H9 (cell line): ENCODE results near the gene STMN1. TPM values are rescaled to one million over a fixed set of nuclear protein-coding genes. Genes with fewer than 3 reads are reported as not detected.

Experiments
- DNase-seq: peaks from one replicate; pipeline ENCODE4 v3.0.0-alpha.2; 2017
- H2AFZ ChIP-seq: one replicate; pipeline ENCODE4 v1.6.1; 2013; ENCODE audit warnings: mild to moderate bottlenecking, low read length, control low read depth, moderate library complexity
- H2AK5ac ChIP-seq: 2 replicates; pipeline ENCODE4 v1.6.1; 2013; ENCODE audit warnings: low read length, control low read depth, mixed read lengths; ENCODE audit not compliant: insufficient read length
- H2BK120ac ChIP-seq: one replicate; pipeline ENCODE4 v1.6.1; 2013; ENCODE audit warnings: low read depth, mild to moderate bottlenecking, low read length, control low read depth, inconsistent platforms; ENCODE audit not compliant: poor library complexity, severe bottlenecking
- H2BK12ac ChIP-seq: 2 replicates; pipeline ENCODE4 v1.6.1; 2013; ENCODE audit warnings: low read length, control low read depth, mixed read lengths, low read depth; ENCODE audit not compliant: insufficient read length
- H2BK15ac ChIP-seq: 2 replicates; pipeline ENCODE4 v1.6.1; 2013; ENCODE audit warnings: low read depth, low read length, control low read depth
- H2BK20ac ChIP-seq: one replicate; pipeline ENCODE4 v1.6.1; 2013; ENCODE audit warnings: low read depth, mild to moderate bottlenecking, low read length, control low read depth, inconsistent platforms; ENCODE audit not compliant: poor library complexity, severe bottlenecking
- H2BK5ac ChIP-seq: 2 replicates; pipeline ENCODE4 v1.6.1; 2013; ENCODE audit warnings: low read length, control low read depth, mixed read lengths; ENCODE audit not compliant: insufficient read length
- H3K14ac ChIP-seq: 2 replicates; pipeline ENCODE4 v1.6.1; 2013; ENCODE audit warnings: low read length, control low read depth; ENCODE audit not compliant: insufficient read depth
- H3K18ac ChIP-seq: 2 replicates; pipeline ENCODE4 v1.6.1; 2013; ENCODE audit warnings: low read depth, mild to moderate bottlenecking, mixed read lengths, low read length, control low read depth; ENCODE audit not compliant: insufficient read length
- H3K23ac ChIP-seq: 2 replicates; pipeline ENCODE4 v1.6.1; 2013; ENCODE audit warnings: low read length, control low read depth, mixed read lengths, low read depth; ENCODE audit not compliant: insufficient read length
- H3K23me2 ChIP-seq: 2 replicates; pipeline ENCODE4 v1.6.1; 2013; ENCODE audit warnings: low read depth, mild to moderate bottlenecking, mixed read lengths, low read length, control low read depth; ENCODE audit not compliant: insufficient read length, poor library complexity, severe bottlenecking
- H3K27ac ChIP-seq: 2 replicates; pipeline ENCODE4 v1.5.1; 2013; ENCODE audit warnings: low read length, control low read depth, mixed read lengths, low read depth; ENCODE audit not compliant: insufficient read length
- H3K27me3 ChIP-seq: 2 replicates; pipeline ENCODE4 v1.6.1; 2013; ENCODE audit warnings: low read length, control low read depth, inconsistent platforms; ENCODE audit not compliant: insufficient read depth
- H3K4ac ChIP-seq: 2 replicates; pipeline ENCODE4 v1.6.1; 2013; ENCODE audit warnings: low read depth, mild to moderate bottlenecking, control low read depth, inconsistent platforms, low read length, moderate library complexity
- H3K4me1 ChIP-seq: 2 replicates; pipeline ENCODE4 v1.6.1; 2013; ENCODE audit warnings: low read length, control low read depth, inconsistent platforms; ENCODE audit not compliant: insufficient read depth
- H3K4me2 ChIP-seq: 2 replicates; pipeline ENCODE4 v1.6.1; 2013; ENCODE audit warnings: low read length, control low read depth, mixed read lengths; ENCODE audit not compliant: insufficient read length, insufficient read depth
- H3K56ac ChIP-seq: 2 replicates; pipeline ENCODE4 v1.6.1; 2013; ENCODE audit warnings: low read depth, mild to moderate bottlenecking, mixed read lengths, low read length, control low read depth; ENCODE audit not compliant: insufficient read length
- H3K79me1 ChIP-seq: 2 replicates; pipeline ENCODE4 v1.6.1; 2013; ENCODE audit warnings: low read depth, mild to moderate bottlenecking, moderate library complexity, low read length, control low read depth, inconsistent platforms; ENCODE audit not compliant: insufficient read depth, poor library complexity, severe bottlenecking
- H3K79me2 ChIP-seq: 2 replicates; pipeline ENCODE4 v1.6.1; 2013; ENCODE audit warnings: low read length, control low read depth, inconsistent platforms; ENCODE audit not compliant: insufficient read depth
- H3K9ac ChIP-seq: 2 replicates; pipeline ENCODE4 v1.6.1; 2013; ENCODE audit warnings: low read length, control low read depth, mixed read lengths; ENCODE audit not compliant: insufficient read length; ENCODE audit errors: extremely low read depth
- H3K9me3 ChIP-seq: one replicate; pipeline ENCODE4 v1.6.1; 2013; ENCODE audit warnings: low read depth, low read length, inconsistent platforms; ENCODE audit not compliant: control insufficient read depth
- H3T11ph ChIP-seq: one replicate; pipeline ENCODE4 v1.6.1; 2013; ENCODE audit warnings: mild to moderate bottlenecking, low read length, control low read depth, inconsistent platforms
- H4K20me1 ChIP-seq: one replicate; pipeline ENCODE4 v1.6.1; 2013; ENCODE audit not compliant: control insufficient read depth, insufficient read length, insufficient read depth
- H4K5ac ChIP-seq: 2 replicates; pipeline ENCODE4 v1.6.1; 2013; ENCODE audit warnings: low read depth, mild to moderate bottlenecking, mixed read lengths, low read length, control low read depth; ENCODE audit not compliant: insufficient read length
- H4K8ac ChIP-seq: replicated peaks from 2 replicates; pipeline ENCODE4 v1.6.1; 2013; ENCODE audit warnings: low read length, control low read depth, mixed read lengths, low read depth; ENCODE audit not compliant: insufficient read length
- H4K91ac ChIP-seq: 2 replicates; pipeline ENCODE4 v1.6.1; 2013; ENCODE audit warnings: low read depth, mild to moderate bottlenecking, moderate library complexity, mixed read lengths, low read length, control low read depth; ENCODE audit not compliant: insufficient read length
- H3K27ac Mint-ChIP-seq, 3 experiments: 2 replicates in 2 of 3; 3 replicates in 1 of 3; pipeline ENCODE4 v1.8.0; 2020 to 2021; ENCODE audit warnings: mixed read lengths in 3 of 3, mild to moderate bottlenecking in 1 of 3, moderate library complexity in 1 of 3
- H3K27me3 Mint-ChIP-seq: 2 replicates; pipeline ENCODE4 v1.8.0; 2021; ENCODE audit warnings: low read depth, mild to moderate bottlenecking, moderate library complexity, mixed read lengths
- H3K36me3 Mint-ChIP-seq, 3 experiments: 2 replicates in 2 of 3; 3 replicates in 1 of 3; pipeline ENCODE4 v1.8.0; 2020 to 2021; ENCODE audit warnings: low read depth in 3 of 3, mixed read lengths in 3 of 3; ENCODE audit not compliant: insufficient read depth in 1 of 3
- H3K4me1 Mint-ChIP-seq, 2 experiments: 2 replicates each; pipeline ENCODE4 v1.8.0; 2020; ENCODE audit warnings: mixed read lengths in 2 of 2
- H3K4me3 Mint-ChIP-seq, 2 experiments: 2 replicates in 1 of 2; 3 replicates in 1 of 2; pipeline ENCODE4 v1.8.0; 2020 to 2021; ENCODE audit warnings: mild to moderate bottlenecking in 2 of 2, mixed read lengths in 2 of 2, moderate library complexity in 1 of 2
- H3K9me3 Mint-ChIP-seq, 2 experiments: 2 replicates in 1 of 2; 3 replicates in 1 of 2; pipeline ENCODE4 v1.8.0; 2020; ENCODE audit warnings: mild to moderate bottlenecking in 2 of 2, mixed read lengths in 2 of 2, moderate library complexity in 1 of 2
- WGBS: extraction: QIAGEN DNeasy Blood & Tissue Kit; methylation state at CpG from one replicate; pipeline ENCODE4 v1.1.7; 2013; ENCODE audit warnings: missing lambda C conversion rate, low lambda C conversion rate, mixed read lengths; ENCODE audit not compliant: insufficient read length; ENCODE audit errors: extremely low coverage; 5-methylcytosine and 5-hydroxymethylcytosine counted together
- total RNA-seq: library from RNA; stranded (reverse); gene quantifications from 2 replicates; pipeline ENCODE4 v1.2.1, GENCODE V29; 2021
- TF ChIP-seq, protein P1 (sequence below): fragments of 200-600 bp; sonication (generic); conservative IDR thresholded peaks from 3 replicates; pipeline ENCODE4 v1.8.0; 2021; ENCODE audit warnings: antibody characterized with exemption, mild to moderate bottlenecking

Gene STMN1
- total RNA-seq, 1 experiment from 2014 or later, result 500 TPM

DNA sequence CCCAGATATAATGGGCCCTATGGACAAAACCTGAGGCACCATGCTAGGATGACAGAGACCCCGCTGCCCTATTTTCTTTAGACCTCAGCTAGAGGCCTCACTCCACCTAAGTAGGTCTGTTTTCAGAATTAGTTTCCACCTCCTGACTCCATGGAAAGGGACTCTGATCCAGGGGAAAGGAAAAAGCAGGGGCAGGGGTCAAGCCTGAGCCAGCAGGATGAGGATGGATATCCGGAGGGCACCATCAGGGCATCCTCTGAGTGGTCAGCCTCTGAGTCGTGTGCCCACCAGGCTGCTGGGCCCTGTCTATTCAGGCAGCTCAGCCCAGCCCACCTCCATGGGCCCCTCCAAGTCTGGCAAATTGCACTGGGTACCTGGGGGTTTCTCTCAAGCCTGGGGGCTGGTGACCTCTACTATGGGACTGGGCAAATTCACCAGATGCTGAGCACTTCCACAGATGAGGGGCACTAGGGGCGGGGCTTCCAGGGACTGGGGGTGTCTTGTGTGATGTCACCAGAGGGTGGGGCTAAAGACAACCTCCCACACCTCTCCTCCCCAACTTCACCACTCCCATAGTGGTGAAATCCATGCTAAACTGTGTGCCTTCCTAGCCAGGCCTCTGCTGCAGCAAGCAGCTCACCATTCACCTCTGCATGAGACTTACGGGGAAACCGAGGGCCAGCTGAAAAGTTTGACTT lies 36.2 kb downstream of the STMN1 start:
- Histone ChIP-seq H3K27ac (no peak overlapping the region), H2BK120ac (no peak overlapping the region), H3T11ph (no peak overlapping the region), H3K9ac (no peak overlapping the region), H3K56ac (no peak overlapping the region), H3K18ac (no peak overlapping the region), H3K23ac (no peak overlapping the region), H4K20me1 (no peaks in the 10 kb centered on the region), H4K8ac (no peak overlapping the region), H2BK15ac (no peak overlapping the region), H3K4me1 (peaks cover 2% of the 10 kb centered on the region; the same call in 1 of the 2 replicates), H3K14ac (no peak overlapping the region), H3K79me1 (no peaks in the 10 kb centered on the region), H2BK12ac (no peak overlapping the region), H3K23me2 (no peaks in the 10 kb centered on the region), H2AFZ (no peak overlapping the region), H3K27me3 (no peaks in the 10 kb centered on the region), H3K4me2 (no peak overlapping the region), H2BK5ac (no peak overlapping the region), H4K91ac (no peak overlapping the region), H3K9me3 (no peaks in the 10 kb centered on the region), H2BK20ac (no peak overlapping the region), H2AK5ac (no peak overlapping the region), H4K5ac (no peak overlapping the region), H3K4ac (no peak overlapping the region), H3K79me2 (no peaks in the 10 kb centered on the region)
- TF ChIP-seq, protein P1, sequence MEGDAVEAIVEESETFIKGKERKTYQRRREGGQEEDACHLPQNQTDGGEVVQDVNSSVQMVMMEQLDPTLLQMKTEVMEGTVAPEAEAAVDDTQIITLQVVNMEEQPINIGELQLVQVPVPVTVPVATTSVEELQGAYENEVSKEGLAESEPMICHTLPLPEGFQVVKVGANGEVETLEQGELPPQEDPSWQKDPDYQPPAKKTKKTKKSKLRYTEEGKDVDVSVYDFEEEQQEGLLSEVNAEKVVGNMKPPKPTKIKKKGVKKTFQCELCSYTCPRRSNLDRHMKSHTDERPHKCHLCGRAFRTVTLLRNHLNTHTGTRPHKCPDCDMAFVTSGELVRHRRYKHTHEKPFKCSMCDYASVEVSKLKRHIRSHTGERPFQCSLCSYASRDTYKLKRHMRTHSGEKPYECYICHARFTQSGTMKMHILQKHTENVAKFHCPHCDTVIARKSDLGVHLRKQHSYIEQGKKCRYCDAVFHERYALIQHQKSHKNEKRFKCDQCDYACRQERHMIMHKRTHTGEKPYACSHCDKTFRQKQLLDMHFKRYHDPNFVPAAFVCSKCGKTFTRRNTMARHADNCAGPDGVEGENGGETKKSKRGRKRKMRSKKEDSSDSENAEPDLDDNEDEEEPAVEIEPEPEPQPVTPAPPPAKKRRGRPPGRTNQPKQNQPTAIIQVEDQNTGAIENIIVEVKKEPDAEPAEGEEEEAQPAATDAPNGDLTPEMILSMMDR, result no peak
- Mint-ChIP-seq H3K4me1 (peaks cover 25 to 36% of the 10 kb centered on the region in 2 experiments), H3K9me3 (no peaks in the 10 kb centered on the region), H3K36me3 (no peaks in the 10 kb centered on the region), H3K4me3 (no peak overlapping the region), H3K27me3 (peaks cover 2% of the 10 kb centered on the region; the same call in 1 of the 2 replicates), H3K27ac (peak overlapping the region in 1 of 3 experiments; percentile 41; a peak in 2 of 7 replicates)
- WGBS, result no CpG with 5 or more reads among the region's 6 CpGs
- DNase-seq, result no peak
